HG03039 (cell line): ENCODE measurements around the gene ATP11A.

Experiments
- ATAC-seq: cut with Tn5 transposase; IDR thresholded peaks from one replicate; pipeline ENCODE4 v1.9.1; 2021; ENCODE audit warnings: mild to moderate bottlenecking, moderate library complexity; ENCODE audit not compliant: unreplicated experiment

The ATP11A gene

DNA sequence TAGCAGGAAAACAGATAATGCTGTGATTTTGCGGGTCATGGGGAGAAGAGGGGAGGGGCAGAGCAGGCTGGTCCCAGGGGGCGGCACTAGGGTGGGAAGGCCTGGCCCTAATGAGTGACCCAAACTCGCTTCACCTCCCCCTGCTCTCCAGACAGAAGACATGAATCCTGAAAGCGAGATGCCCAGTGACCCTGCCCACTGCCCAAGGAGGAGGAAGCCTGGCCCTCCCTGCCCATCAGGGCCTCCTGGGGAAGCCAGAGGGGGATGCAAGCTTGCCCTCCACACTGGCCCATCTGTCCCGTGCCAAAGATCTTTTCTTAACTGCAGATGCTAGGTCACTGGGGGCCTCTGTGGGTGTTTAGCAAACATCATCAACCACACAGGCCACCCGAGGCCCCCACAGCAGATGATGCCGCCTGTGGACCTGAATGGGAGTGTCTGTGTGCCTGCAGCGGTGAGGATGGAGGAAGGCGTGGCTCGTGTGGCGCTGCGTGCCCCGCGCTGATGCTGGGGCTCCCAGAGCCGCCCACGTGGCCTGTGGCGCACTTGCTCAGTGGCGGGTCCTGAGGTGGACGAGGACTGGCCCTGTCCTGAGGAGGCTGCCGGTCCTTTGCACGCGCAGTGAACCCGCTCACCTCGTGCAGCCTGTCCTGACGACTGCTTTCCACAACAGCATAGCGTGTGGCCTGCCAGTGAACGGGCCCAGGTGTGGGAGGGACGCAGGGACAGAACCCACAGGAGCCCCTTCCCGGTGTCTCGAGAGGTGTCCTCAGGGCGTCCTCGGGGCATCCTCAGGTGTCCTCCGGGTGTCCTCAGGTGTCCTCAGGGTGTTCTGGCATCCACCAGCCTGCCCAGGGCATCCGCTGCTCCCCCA, 198.6 kb downstream of the ATP11A start:
- ATAC-seq, result no peak

DNA sequence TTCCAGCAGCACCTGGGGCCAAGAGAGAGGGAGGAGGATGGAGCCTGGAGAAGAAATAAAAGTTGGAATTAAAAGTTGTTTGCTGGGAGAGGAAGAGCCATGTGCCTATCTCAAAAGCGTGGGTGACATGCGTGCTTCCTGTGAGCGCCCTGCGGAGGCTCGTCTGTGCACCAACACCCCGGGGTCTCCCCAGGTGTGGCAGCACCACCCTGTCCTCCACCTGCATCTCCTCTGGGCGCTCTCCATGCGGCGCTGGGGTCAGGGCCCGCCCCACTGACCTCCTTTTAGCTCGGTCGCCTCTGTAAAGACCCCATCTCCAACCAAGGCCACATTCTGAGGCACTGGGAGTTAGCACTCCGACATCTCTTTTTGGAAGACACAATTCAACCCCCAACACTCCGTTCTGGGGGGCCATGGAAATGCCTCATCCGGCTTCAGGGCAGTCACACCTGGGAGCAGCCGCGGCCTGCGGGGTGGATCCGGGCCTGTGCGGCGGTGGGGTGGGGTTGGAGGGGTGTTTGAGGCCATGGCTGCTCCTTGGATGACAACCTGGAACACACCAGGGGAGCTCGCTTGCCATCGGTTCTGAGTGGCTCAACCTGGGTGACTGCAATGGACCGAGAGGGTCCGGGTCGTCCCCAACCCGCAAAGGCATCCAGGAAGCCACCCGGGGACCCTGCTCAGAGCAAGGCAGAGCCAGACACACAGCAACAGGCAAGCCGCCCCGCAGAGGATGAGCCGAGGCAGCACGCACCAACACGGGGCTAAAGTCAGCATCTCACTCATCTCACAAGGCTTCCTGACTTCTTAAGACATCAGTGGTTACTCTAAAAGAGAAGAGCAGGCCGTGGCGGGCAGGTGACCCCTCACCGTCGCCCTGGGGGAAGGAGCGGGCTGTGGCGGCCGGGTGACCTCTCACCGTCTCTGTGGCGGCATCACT, 199.8 kb downstream of the ATP11A start:
- ATAC-seq, result no peak

DNA sequence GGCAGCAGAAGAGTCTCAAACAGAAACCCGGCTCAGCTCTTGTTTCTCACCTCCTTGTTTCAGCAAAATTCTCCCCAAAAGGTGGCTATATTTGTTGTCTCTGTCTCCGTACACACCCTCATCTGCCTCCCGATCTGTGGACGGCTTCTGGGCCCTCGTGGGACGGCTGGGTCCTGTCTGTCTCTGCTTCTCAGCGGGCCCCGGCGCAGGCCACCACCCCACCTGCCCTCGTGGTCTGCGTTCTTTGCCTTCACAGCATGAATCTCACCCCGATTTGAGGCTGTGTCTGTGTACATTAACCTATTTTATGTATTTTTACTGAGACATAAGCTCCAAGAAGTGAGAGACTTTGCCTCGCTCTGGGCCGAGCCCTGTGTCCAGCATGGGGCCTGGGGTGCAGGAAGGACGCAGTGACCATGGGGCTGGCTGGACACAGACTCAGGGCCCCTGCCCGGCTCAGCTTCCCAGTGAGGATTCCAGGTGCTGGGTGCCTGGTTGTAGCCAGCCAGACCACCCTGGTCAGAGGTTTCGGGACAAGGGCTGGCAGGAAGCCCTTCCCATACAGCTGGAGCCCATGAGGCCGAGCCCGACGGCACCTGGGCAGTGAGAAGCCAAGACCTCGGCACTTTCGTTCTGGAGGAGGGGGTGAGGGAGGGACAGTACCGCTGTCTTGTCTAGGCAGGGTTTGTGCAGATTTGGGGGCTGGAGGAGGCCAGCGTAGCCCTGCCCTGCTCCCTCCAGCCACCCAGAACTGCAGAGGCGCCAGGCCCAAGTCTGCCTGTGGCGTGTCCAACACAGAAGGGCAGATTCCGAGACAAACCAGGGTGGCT, 200.7 kb downstream of the ATP11A start:
- no peak for ATAC-seq

DNA sequence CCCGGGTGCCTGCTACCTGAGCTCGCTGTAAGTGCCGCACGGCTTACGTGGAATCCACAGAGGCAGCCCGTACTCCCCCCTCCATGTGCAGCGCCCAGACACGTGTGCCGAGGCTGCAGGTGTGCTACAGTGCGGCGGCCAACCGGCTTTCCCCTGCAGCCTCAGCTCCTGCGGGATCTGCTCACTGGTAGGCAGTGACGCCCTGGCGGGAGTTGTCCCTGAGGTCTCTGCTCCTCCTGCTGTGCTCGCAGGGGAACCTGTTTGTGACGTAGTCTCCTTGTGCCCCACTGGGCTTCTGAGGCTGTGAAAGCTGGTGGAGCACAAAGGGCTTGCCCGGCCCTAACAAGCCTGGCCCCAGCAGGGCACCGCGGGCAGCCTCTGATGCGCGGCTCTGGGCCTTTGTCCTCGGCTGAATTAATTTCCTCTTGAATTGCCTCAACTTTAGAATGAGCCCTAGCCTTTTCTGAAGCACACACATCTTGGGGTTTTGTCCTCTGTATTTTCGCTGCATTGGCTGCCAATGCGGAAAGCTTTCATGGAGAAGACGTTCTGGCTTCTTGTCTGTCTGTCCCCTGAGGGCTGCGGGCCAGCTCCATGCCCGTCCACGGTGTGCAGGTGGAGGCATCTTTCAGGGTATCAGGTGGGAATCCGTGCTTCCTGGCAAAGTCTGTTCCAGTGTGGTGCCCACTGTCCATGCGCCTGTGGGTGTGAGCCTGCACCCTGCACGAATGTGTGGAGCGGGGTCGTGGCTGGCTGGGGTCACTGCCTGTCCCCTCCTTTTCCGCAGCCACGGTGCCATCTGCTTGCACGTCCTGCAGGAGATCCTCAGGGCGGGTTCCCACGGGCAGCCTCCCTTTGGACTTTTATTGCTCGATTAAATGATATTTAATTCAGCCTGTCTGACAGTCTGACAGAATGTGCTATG, 201.9 kb downstream of the ATP11A start:
- ATAC-seq, result no peak

DNA sequence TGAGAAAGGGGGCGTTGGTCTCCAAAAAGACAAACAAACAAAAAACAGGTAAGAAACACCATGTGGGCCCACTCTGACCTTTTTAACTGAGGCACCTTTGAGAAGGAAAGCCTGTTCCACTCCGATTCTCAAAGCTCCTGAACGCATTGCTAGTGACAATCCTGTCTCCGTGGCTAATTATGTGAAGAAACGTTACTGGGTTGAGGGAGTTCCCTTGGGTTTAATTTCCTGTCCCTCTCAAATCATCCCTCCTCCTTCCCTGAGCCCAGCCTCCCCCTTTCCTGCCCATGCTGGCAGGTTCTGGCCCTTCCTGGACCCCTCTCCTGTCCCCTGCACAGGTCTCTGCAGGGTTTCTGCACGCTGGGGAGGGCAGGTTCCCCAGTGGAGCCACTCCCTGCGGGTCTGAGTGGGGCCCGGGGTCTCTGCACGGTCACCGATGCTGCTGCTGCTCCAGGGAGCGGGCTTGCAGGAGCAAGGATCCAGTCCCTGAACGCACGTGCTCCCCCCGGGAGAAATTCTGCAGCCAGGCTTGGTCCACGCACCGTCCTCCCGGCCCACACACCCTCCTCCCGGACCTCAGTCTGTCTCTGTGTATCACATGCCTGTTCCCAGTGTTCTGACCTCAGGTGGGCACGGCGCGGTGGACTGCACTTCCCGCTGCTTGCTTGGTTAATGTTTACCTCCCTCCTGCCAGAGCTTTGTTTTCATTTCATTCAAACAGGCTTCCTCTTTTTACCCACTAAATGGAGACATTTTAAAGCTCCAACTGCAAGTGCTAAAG, 202.8 kb downstream of the ATP11A start:
- ATAC-seq, result no peak

DNA sequence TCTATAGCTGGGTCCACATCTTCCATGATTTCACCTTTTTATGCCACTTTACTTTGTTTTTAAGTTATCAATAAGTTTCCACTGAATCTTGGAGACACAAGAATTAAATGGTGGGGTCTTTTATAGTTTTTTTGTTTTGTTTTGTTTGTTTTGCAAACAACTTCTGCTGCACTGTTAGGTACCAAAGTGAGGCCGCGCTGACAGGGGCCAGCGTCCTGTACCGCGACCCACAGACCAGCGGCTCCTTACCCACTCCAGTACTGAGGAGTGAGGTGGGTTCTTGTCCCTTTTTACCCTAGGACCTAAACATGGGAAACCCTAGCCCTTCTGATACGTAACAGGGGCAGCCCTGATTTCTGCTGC, 203.3 kb downstream of the ATP11A start:
- no peak for ATAC-seq

DNA sequence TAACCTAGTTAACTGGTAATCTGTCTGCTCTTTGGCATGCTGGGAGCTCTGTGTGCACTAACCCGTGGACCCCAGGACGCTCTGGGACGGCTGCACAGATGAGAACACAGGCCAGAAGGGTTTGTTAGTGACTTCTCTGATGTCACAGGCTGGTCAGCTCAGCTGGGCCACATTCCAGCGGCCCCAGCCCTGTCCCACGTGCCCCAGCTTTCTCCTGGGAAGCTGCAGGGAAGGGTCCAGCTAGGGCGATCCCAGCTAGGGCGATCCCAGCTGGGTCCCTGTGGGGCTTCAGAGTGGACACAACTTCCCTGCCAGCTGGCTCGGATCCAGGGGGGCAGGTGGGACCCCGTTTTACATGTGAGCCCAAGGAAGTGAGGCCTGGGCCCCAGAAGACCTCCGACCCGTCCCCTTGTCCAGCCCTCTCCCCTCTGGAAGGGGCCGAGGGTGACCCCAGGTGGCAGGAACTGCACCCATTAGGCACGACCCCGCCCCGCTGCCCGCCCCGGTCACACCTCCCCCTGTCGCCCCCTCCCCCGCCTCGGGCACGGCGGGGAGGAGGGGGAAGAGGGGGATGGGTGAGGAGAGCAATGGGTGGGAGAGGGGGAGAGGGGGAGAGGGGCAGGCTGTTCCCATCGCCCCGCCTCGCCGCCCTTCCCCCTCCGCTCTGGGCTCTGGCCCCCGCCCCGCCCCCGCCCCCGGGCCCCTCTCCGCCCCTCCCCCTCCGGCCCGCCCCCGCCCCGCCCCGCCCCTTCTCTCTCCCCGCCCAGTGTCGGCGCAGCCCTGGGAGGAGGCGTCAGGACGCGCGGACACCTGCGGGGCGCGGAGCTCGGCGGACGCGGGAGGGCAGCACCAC, 204.0 kb downstream of the ATP11A start:
- no peak for ATAC-seq

DNA sequence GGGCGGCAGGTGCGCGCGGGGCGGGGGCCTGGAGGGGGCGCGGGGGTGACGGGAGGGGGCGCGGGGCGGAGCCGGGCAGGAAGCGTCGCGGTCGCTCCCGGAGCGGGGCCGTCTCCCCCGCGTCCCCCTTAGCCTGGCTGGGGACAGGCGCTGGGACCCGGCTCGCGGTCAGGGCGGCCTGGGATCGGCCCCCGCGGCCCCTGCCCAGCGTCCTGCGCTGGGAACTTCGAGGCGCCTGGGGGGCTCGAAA, 204.5 kb downstream of the ATP11A start:
- no peak for ATAC-seq

DNA sequence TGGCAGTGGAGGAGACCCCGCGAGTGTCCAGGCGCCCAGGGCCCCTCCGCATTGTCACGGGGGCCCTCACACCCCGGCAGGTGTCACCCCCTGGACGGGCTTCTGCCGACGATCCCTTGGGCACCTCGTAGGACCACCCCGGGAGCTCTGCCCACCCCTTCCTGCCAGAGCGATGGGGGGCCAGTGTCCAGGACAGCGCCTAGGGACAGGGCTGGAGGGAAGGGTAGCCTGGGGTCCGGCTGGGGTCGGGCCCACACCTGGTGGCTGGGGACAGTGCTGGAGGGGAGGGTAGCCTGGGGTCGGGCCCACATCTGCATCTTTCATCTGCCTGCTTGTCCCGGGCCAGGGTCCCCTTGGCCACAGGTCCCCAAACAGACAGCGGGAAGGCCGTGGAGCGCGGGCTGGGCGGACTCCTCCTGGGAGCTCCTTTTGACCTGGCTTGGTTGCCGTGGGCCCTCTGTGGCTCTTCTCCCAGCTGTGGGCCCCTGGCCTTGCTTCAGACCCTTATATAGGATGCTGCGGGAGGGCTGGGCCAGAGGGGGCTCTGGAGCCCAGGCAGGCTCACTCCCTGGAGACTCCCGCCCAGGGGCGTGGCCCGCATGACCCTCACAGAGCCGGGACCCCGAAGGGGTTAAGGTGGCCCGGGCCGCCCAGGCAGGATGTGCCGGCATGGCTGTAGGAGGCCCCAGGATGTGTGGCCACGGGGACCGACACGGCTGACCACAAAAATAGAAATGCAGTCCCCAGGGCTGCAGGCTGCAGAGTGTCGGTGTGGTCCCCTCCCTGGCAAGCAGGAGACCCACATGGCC, 205.0 kb downstream of the ATP11A start:
- ATAC-seq, result no peak

DNA sequence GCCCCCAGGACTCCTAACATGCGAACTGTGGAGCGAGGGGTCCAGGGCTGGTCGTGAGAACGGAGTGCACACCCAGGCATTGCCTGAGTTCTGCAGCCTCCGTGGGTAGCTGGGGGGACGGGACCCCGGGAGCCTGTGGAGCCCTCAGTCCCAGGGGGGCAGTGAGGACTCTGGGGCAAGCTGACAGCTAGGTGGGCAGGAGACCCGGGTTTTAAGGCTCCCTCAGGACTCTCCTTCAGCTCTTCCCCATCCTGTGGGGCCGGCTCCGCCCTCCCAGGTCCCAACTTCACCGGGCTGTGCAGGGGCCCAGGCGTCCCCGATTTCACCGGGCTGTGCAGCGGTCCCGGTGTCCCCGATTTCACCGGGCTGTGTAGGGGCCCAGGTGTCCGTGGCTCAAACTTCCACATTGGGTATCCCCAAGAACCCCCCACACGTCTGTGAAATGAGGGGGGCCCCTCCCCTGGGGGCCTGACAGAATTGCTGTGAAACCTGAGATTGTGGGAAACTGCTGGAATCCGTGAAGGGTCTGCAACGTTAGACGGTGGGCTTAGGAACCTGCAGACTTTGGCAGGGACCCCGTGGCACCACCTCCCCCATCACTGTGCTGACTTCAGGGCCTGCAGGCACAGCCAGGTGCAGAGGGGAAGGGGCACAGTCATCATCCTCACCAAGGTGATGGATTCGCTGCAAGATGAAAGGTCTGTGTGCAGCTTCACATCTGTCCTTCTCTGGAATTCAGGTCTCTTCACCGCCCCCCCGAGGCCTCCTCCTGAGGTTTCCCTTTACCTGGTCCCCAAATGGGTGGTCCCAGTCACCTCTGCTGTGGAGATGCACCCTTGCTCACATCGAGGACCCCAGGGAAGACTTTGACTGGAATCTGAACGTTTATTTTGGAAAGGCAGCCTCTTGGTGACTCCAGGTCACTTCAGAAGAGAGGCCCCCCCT, 206.0 kb downstream of the ATP11A start:
- no peak for ATAC-seq

DNA sequence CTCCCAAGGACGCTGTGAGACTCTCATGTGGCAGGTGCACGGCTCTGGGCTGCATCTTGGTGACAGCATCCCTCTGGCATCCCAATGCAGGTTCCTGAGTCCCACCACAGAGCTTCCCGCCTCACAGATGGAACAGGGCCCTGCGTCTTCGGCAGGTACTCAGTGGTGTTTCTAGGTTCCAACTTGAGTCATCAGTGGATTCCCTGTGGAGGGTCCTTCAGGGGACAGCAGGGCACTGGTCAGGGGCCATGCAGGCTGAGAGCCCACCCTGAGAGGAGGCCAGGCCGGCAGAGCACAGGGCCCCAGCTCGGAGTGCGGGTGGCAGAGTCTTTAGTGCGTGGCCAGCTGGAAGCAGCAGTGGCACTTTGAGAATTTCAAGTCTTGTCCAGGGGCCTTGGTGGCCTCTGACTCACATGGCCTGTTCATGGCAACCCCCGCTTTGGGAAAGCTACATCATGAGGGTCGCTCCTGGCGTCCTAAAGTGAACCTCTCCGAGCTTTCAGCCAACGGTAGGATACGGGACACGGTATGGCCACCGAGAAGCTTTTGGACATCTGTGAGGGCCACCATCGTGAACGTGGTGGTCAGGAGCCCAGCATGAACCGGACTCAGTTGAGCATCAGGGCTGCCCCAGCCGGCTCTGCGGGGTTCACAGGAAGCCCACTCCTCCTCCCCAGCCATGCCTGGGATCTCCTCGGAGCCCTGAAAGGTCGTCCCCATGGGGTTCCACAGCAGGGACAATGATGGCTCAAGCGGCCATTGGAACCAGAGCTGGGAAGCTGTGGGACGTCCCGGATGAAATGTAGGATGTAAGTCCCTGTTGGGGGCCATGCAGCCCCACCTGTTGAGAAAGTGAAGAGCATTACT, 207.1 kb downstream of the ATP11A start:
- ATAC-seq, result no peak

DNA sequence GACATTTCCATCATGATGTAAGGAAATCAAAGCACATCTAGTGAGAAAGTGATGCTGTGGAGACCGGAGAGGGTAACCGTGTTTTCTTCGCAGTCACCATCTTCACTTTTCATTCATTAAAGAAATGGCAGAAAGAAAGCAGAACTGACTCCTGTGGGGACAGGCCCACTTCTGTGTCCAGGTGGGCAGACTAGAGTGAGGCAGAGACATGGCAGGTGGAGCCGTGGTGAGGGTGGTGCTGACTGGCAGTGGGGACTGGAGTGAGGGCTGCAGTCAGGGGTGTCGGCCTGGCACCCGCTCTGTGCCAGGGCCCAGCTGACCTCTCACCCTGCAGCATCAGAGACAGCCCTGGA, 207.7 kb downstream of the ATP11A start:
- no peak for ATAC-seq

DNA sequence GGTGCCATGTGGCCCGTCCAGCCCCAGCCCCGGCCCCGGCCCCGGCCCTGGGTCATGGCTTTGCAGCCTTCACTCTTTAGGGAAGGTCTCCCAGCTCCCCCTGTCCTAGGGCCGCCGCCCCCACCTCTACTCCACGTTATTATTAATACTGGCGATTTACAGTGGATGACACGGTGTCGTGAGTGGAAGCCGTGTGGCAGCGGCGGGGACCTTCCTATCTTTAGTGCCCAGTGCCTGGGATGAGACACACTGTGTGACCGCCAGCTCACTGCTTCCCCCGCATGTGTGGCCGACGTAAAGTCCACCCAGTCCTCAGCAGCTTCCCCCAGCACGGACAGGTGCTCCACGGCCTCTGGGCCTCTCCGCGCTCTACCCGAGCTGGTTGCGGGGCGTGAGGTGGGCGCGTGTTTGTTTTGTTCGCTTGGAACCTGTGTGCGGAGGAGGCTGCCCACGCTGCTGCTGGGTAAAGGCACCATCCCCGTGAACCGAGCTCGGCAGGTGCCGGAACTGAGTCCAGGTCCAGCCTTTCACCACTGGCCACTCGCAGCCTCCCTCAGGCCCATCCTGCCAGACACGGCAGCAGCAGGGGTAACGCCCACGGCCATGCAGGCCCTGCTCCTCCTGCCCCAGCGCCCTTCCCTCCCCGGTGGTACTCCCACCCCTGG, 208.2 kb downstream of the ATP11A start:
- ATAC-seq, result no peak

DNA sequence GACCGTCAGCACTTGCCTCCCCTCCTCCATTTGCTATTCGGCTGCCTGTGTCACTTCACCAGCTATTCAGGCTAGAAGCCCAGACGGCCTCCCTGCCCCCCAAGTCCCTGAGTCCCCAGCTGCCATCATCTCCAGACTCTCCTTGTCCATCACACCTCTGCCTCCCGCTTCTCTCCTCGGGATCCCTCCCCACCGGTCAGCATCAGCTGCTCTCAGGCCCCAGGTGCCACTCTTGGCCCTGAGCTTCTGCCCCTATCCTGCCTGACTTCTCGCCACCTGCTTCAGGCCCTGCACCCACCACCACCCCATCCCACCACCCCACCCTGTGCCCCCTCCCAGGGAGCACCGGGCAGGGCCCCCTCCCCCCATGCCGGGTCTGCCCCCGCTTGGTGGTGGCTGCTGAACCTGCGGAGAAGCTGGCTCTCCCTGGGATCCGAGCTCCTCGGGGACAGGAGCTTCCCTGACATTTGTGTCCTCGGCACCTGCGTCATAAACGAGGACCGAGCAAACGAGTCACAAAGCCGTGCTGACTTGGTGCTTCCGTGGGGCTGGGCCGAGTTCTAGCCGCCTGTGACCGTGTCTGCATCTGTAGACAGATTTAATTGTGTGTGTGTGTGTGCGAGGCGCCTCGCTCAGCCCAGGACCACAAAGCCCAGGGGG, 208.9 kb downstream of the ATP11A start:
- ATAC-seq, result no peak
